ENCODE results near the gene ZNF655.
A peak's percentile ranks its signal among the peaks of the same experiment; 100 is the strongest.

The ZNF655 gene

GRCh38 chr7:99597762-99598501 is 39.5 kb downstream of the ZNF655 start, which contains the start of gene TMEM225B:
TSS of gene TMEM225B (plus strand) at chr7:99598267. CDS start at chr7:99604389, 6,122 bp downstream.
- in situ Hi-C loops (cut with MboI; ENCODE audit: low pct_unique_long_range_greater_than_20kb, low sequenced_read_pairs): no loop called here
- DNase-seq: no peak

GRCh38 chr7:99599836-99600235 is 41.4 kb downstream of the ZNF655 start:
- in situ Hi-C loops (cut with MboI; ENCODE audit: low pct_unique_long_range_greater_than_20kb, low sequenced_read_pairs): no loop called here
- no peak for DNase-seq

GRCh38 chr7:99601656-99602310 is 43.3 kb downstream of the ZNF655 start:
- no peak for DNase-seq
- in situ Hi-C loops (cut with MboI; ENCODE audit: low pct_unique_long_range_greater_than_20kb, low sequenced_read_pairs): no loop called here

GRCh38 chr7:99605527-99605926 is 47.1 kb downstream of the ZNF655 start:
- in situ Hi-C loops (cut with MboI; ENCODE audit: low pct_unique_long_range_greater_than_20kb, low sequenced_read_pairs): no loop called here

GRCh38 chr7:99606531-99606930 is 48.1 kb downstream of the ZNF655 start:
- no peak for DNase-seq
- in situ Hi-C loops (cut with MboI; ENCODE audit: low pct_unique_long_range_greater_than_20kb, low sequenced_read_pairs): no loop called here

More at GRCh38 chr7:99605527-99605926, 47.1 kb downstream of the ZNF655 start:
- DNase-seq: no peak

GRCh38 chr7:99607548-99607947 is 49.1 kb downstream of the ZNF655 start:
- DNase-seq: no peak
- in situ Hi-C loops (cut with MboI; ENCODE audit: low pct_unique_long_range_greater_than_20kb, low sequenced_read_pairs): no loop called here

- DNase-seq: no peak
- in situ Hi-C loops (cut with MboI; ENCODE audit: low pct_unique_long_range_greater_than_20kb, low sequenced_read_pairs): no loop called here
Measured at GRCh38 chr7:99614495-99614894, 56.1 kb downstream of the ZNF655 start.

GRCh38 chr7:99615989-99616358 is 57.5 kb downstream of the ZNF655 start:
- in situ Hi-C loops (cut with MboI; ENCODE audit: low pct_unique_long_range_greater_than_20kb, low sequenced_read_pairs): no loop called here

GRCh38 chr7:99616359-99617191 is 58.1 kb downstream of the ZNF655 start, which contains the start of gene ZSCAN25:
TSS of gene ZSCAN25 (plus strand) at chr7:99616946. CDS start at chr7:99619607, 2,661 bp downstream.
- in situ Hi-C loops (cut with MboI; ENCODE audit: low pct_unique_long_range_greater_than_20kb, low sequenced_read_pairs): no loop called here
- DNase-seq: peak; percentile 95

More at GRCh38 chr7:99615989-99616358, 57.5 kb downstream of the ZNF655 start:
- no peak for DNase-seq

- in situ Hi-C loops (cut with MboI; ENCODE audit: low pct_unique_long_range_greater_than_20kb, low sequenced_read_pairs): no loop called here
- no peak for DNase-seq
Measured at GRCh38 chr7:99617192-99617781, 58.8 kb downstream of the ZNF655 start.

GRCh38 chr7:99618726-99619125 is 60.3 kb downstream of the ZNF655 start:
- in situ Hi-C loops (cut with MboI; ENCODE audit: low pct_unique_long_range_greater_than_20kb, low sequenced_read_pairs): no loop called here
- no peak for DNase-seq

- no peak for DNase-seq
- in situ Hi-C loops (cut with MboI; ENCODE audit: low pct_unique_long_range_greater_than_20kb, low sequenced_read_pairs): no loop called here
Measured at GRCh38 chr7:99619571-99620130, 61.2 kb downstream of the ZNF655 start.

GRCh38 chr7:99621271-99621670 is 62.8 kb downstream of the ZNF655 start:
- in situ Hi-C loops (cut with MboI; ENCODE audit: low pct_unique_long_range_greater_than_20kb, low sequenced_read_pairs): no loop called here
- DNase-seq: no peak

GRCh38 chr7:99622596-99622995 is 64.2 kb downstream of the ZNF655 start:
- DNase-seq: no peak
- in situ Hi-C loops (cut with MboI; ENCODE audit: low pct_unique_long_range_greater_than_20kb, low sequenced_read_pairs): no loop called here

- in situ Hi-C loops (cut with MboI; ENCODE audit: low pct_unique_long_range_greater_than_20kb, low sequenced_read_pairs): no loop called here
- no peak for DNase-seq
Measured at GRCh38 chr7:99623091-99623693, 64.8 kb downstream of the ZNF655 start.

GRCh38 chr7:99623702-99624447 is 65.4 kb downstream of the ZNF655 start:
- in situ Hi-C loops (cut with MboI; ENCODE audit: low pct_unique_long_range_greater_than_20kb, low sequenced_read_pairs): no loop called here
- DNase-seq: no peak

- DNase-seq: peak; percentile 11
- in situ Hi-C loops (cut with MboI; ENCODE audit: low pct_unique_long_range_greater_than_20kb, low sequenced_read_pairs): no loop called here
Measured at GRCh38 chr7:99624484-99624883, 66.0 kb downstream of the ZNF655 start.

GRCh38 chr7:99625321-99625720 is 66.9 kb downstream of the ZNF655 start:
- DNase-seq: no peak
- in situ Hi-C loops (cut with MboI; ENCODE audit: low pct_unique_long_range_greater_than_20kb, low sequenced_read_pairs): no loop called here
